OCI-LY7 (cell line): ENCODE data around the gene IRF1. TPM values are rescaled to one million over a fixed set of nuclear protein-coding genes. Genes with fewer than 3 reads are reported as not detected.

Source experiments
- BruUV-seq: library from RNA; stranded (reverse); fragments of 400-500 nt; replicated peaks from 2 replicates; lab custom pipeline; 2021; lab: Mats Ljungman, UMichigan
- CTCF ChIA-PET: fragments of 300-600 bp; sonication (Branson Sonifier 250); formaldehyde crosslinking; loops from one replicate; lab custom pipeline; 2022; ENCODE audit warnings: antibody characterized with exemption; ENCODE audit not compliant: unreplicated experiment; lab: Charles Lee
- POLR2A ChIA-PET: fragments of 300-600 bp; sonication (Branson Sonifier 250); formaldehyde crosslinking; loops from one replicate; lab custom pipeline; 2022; ENCODE audit warnings: antibody characterized with exemption; lab: Charles Lee
- DNase-seq: peaks from one replicate; pipeline ENCODE4 v3.0.0-alpha.2; 2015; ENCODE audit warnings: low spot score
- H2AFZ ChIP-seq: fragments of 200-600 bp; sonication (generic), shearing (Covaris generic); 2 replicates; pipeline ENCODE4 v1.6.1; 2014; ENCODE audit warnings: mild to moderate bottlenecking, antibody characterized with exemption, low read length, moderate library complexity
- H3K27ac ChIP-seq: fragments of 200-600 bp; sonication (generic); 2 replicates; pipeline ENCODE4 v1.5.1; 2014; ENCODE audit warnings: mixed run types, low read depth, mild to moderate bottlenecking, moderate library complexity, low read length, inconsistent platforms; ENCODE audit not compliant: poor library complexity, severe bottlenecking
- H3K36me3 ChIP-seq: fragments of 200-600 bp; sonication (generic); 2 replicates; pipeline ENCODE4 v1.6.1; 2014; ENCODE audit warnings: mild to moderate bottlenecking, antibody characterized with exemption, low read length, moderate library complexity, mixed read lengths; ENCODE audit not compliant: insufficient read depth
- H3K4me1 ChIP-seq: fragments of 200-600 bp; sonication (generic); 2 replicates; pipeline ENCODE4 v1.5.1; 2014; ENCODE audit warnings: mild to moderate bottlenecking, low read length; ENCODE audit not compliant: insufficient read depth, poor library complexity, severe bottlenecking
- H3K4me2 ChIP-seq: fragments of 200-600 bp; sonication (generic); 2 replicates; pipeline ENCODE4 v1.6.1; 2014; ENCODE audit warnings: mild to moderate bottlenecking, low read length
- H3K4me3 ChIP-seq: fragments of 200-600 bp; sonication (generic); 2 replicates; pipeline ENCODE4 v1.5.1; 2014; ENCODE audit warnings: mild to moderate bottlenecking, low read depth, low read length; ENCODE audit not compliant: poor library complexity, severe bottlenecking
- H3K79me2 ChIP-seq: fragments of 200-600 bp; sonication (generic); 2 replicates; pipeline ENCODE4 v1.6.1; 2016; ENCODE audit warnings: low read depth, mild to moderate bottlenecking, low read length, moderate library complexity, mixed read lengths; ENCODE audit not compliant: insufficient read depth
- H3K9me2 ChIP-seq: fragments of 200-600 bp; sonication (generic); 2 replicates; pipeline ENCODE4 v1.6.1; 2016; ENCODE audit warnings: mild to moderate bottlenecking, low read length, mixed read lengths; ENCODE audit not compliant: insufficient read depth
- H3K9me3 ChIP-seq: fragments of 200-600 bp; sonication (generic); 2 replicates; pipeline ENCODE4 v1.6.1; 2014; ENCODE audit warnings: mild to moderate bottlenecking, mixed run types, low read length, mixed read lengths
- H4K20me1 ChIP-seq: fragments of 200-600 bp; sonication (generic); 2 replicates; pipeline ENCODE4 v1.6.1; 2014; ENCODE audit warnings: mild to moderate bottlenecking, antibody characterized with exemption, low read length, moderate library complexity, mixed read lengths; ENCODE audit not compliant: insufficient read depth
- EZH2phosphoT487 ChIP-seq: fragments of 200-600 bp; sonication (generic); IDR thresholded peaks from 2 replicates; pipeline ENCODE4 v1.6.1; 2018; ENCODE audit warnings: low read depth, borderline replicate concordance, mild to moderate bottlenecking, mixed run types, antibody characterized with exemption, low read length, moderate library complexity, mixed read lengths
- intact Hi-C: fragments of 100-400 bp; cut with micrococcal nuclease; formaldehyde crosslinking; loops from one replicate; pipeline ENCODE4 v1.10.0; 2022; ENCODE audit not compliant: unreplicated experiment
- total RNA-seq, 2 experiments: library from RNA; depleted of rRNA in 1 of 2; stranded (reverse); fragments of >200 nt in 1 of 2; shearing (Covaris generic) in 1 of 2; gene quantifications; 2 replicates each; pipeline ENCODE4 v1.2.3, GENCODE V29; 2014 to 2022
- TF ChIP-seq, protein P1 (sequence below): fragments of 200-600 bp; sonication (generic); conservative IDR thresholded peaks from 2 replicates; pipeline ENCODE4 v1.5.1; 2014; ENCODE audit warnings: mild to moderate bottlenecking, antibody characterized with exemption, low read length, moderate library complexity, mixed read lengths

Gene IRF1
- total RNA-seq, 2 experiments from 2014 or later = 24.8 to 39.4 TPM

DNA sequence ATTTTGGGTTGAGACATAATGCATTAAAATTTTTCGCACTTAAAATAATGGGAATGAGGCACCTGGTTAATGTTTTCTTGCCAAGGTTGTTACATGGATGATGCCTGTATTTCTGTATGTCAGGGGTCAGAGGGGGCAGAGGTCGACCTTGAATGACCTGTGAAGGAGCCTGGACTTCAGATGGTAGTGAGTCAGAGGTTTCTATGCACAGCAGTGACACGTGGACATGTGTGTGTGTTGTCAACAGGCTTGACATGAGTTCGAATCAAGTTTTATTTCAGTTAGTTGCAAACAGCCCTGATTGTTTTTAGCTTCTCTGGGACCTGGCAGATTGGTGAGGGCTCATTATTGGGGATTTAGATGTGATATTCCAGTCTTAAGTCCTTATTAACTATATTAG, 49.1 kb upstream of the IRF1 start:
- intact Hi-C loops = no loop called here
- CTCF ChIA-PET = no interaction called here
- no TSS peak for BruUV-seq

DNA sequence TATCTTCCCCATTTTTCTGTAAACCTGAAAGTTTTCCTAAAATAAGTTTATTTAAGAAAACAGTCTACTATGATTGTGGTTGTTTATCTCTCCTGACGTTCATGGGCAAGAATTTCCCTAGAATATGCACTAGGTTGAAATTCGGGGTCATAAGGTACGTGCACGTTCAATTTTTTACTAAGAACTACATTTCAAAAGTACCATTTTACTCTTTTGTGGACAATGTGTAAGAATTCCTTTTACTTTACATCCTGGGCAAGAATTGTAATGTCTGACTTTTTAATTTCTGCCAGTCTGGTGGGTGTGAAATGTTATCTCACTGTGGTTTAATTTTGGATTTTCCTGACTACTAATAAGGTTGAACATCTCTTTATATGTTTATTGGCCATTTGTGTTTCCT, 40.4 kb upstream of the IRF1 start:
- Histone ChIP-seq H3K79me2 (no peaks in the 10 kb centered on the region), H3K9me3 (no peaks in the 10 kb centered on the region), H3K27ac (no peak overlapping the region), H2AFZ (no peak overlapping the region), H3K4me2 (no peak overlapping the region), H4K20me1 (no peaks in the 10 kb centered on the region), H3K9me2 (no peaks in the 10 kb centered on the region), H3K4me1 (peaks cover 12% of the 10 kb centered on the region), H3K4me3 (no peak overlapping the region), H3K36me3 (no peaks in the 10 kb centered on the region)
- ChIA-PET CTCF (no interaction called here), POLR2A (no interaction called here)
- TF ChIP-seq, protein P1, sequence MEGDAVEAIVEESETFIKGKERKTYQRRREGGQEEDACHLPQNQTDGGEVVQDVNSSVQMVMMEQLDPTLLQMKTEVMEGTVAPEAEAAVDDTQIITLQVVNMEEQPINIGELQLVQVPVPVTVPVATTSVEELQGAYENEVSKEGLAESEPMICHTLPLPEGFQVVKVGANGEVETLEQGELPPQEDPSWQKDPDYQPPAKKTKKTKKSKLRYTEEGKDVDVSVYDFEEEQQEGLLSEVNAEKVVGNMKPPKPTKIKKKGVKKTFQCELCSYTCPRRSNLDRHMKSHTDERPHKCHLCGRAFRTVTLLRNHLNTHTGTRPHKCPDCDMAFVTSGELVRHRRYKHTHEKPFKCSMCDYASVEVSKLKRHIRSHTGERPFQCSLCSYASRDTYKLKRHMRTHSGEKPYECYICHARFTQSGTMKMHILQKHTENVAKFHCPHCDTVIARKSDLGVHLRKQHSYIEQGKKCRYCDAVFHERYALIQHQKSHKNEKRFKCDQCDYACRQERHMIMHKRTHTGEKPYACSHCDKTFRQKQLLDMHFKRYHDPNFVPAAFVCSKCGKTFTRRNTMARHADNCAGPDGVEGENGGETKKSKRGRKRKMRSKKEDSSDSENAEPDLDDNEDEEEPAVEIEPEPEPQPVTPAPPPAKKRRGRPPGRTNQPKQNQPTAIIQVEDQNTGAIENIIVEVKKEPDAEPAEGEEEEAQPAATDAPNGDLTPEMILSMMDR = no peak
- intact Hi-C loops = no loop called here
- DNase-seq = no peak
- BruUV-seq = no TSS peak

More for the DNA sequence above, 49.1 kb upstream of the IRF1 start:
- no peak overlapping the region for H3K4me3 ChIP-seq
- no peak overlapping the region for H3K27ac ChIP-seq
- H2AFZ ChIP-seq = no peak overlapping the region
- no peaks in the 10 kb centered on the region for H3K9me2 ChIP-seq
- H3K9me3 ChIP-seq = no peaks in the 10 kb centered on the region
- H3K4me2 ChIP-seq = no peak overlapping the region
- POLR2A ChIA-PET = interaction anchor here (0.6 kb wide), 1 partner anchor 20 kb away, joined by 3 read pairs; no protein-coding TSS in a partner anchor
- no peaks in the 10 kb centered on the region for H3K36me3 ChIP-seq
- no peak for DNase-seq
- no peaks in the 10 kb centered on the region for H3K79me2 ChIP-seq
- H4K20me1 ChIP-seq = no peaks in the 10 kb centered on the region
- no peaks in the 10 kb centered on the region for H3K4me1 ChIP-seq
- TF ChIP-seq EZH2phosphoT487 = no peak
- TF ChIP-seq, protein P1 = no peak

DNA sequence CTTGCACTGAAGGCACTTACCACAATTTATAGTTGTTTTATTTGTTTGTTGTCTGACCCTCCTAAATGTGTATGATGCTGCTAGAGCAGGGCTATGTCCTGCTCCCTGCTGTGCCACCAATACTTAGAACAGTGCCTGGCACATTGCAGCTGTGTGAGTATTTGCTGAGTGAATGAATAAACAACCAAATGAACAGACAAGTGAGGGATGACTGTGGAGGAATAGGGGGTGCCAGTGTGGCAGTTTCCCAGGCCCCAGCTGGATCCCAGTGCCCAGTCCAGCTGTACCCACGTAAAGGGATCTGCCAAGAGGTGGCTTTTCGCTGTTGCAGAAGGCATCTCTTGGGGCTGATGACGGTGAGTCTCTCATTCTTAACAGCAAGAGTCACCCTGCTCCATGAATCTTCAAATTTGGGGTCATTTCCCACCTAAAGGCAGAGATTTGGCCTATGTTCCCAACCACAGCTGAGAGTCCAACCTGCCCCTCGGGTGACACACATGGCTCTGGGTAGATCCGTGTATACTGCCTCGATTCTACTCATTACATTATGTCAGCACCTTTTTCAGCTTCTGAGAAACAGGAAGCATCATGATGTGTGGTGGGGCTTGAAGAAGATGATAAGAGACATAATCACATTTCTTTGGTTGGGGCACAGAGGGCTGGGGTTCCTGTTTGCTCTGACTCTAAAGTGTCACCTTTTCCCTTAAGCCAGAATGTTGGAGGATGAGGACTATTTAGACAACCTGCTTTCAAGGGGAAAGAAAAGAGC, 38.5 kb upstream of the IRF1 start:
- no TSS peak for BruUV-seq
- Histone ChIP-seq H4K20me1 (no peaks in the 10 kb centered on the region), H3K36me3 (no peaks in the 10 kb centered on the region), H3K79me2 (no peaks in the 10 kb centered on the region), H2AFZ (no peak overlapping the region), H3K4me3 (no peak overlapping the region), H3K4me1 (peaks cover 29% of the 10 kb centered on the region), H3K4me2 (no peak overlapping the region), H3K9me2 (no peaks in the 10 kb centered on the region), H3K27ac (no peak overlapping the region), H3K9me3 (no peaks in the 10 kb centered on the region)
- intact Hi-C loops = loop anchor here (5.0 kb wide), 5 partner anchors 68 to 273 kb away; no protein-coding TSS in a partner anchor
- no peak for DNase-seq
- ChIA-PET CTCF (no interaction called here), POLR2A (interaction anchor here (0.9 kb wide), 1 partner anchor 9 kb away, joined by 3 read pairs; no protein-coding TSS in a partner anchor)
- no peak for TF ChIP-seq EZH2phosphoT487
- TF ChIP-seq, protein P1 = no peak
